ENCODE data around the gene ACOT12. TPM values are rescaled to one million over a fixed set of nuclear protein-coding genes. Genes with fewer than 3 reads are reported as not detected.

ACOT12 gene
- total and polyA plus RNA-seq, 2 of the 13 experiments (the other 11 are each of a cell fraction or from before 2014, with no cell fraction given) = not detected

DNA sequence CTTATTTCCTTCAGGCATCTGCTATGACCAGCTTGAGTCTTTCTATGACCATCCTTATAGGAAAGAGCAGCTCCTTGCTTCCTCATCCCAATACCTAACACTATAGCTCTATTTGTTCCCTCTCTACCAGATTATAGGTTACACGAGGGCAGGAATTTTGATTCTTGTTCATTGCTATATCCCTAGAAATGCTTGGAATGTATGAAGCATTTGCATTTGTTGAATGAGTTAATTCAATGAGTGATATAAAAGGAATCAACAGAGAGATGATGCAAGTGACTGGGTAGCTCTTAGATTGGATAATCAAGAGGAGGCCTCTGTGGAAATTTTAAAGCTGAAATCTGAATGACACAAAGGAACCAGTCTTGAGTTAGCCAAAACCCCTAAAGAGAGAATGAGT lies 78.6 kb downstream of the ACOT12 start:
- DNase-seq (ENCODE audit: low spot score) = no peak
- TF ChIP-seq, protein P1, sequence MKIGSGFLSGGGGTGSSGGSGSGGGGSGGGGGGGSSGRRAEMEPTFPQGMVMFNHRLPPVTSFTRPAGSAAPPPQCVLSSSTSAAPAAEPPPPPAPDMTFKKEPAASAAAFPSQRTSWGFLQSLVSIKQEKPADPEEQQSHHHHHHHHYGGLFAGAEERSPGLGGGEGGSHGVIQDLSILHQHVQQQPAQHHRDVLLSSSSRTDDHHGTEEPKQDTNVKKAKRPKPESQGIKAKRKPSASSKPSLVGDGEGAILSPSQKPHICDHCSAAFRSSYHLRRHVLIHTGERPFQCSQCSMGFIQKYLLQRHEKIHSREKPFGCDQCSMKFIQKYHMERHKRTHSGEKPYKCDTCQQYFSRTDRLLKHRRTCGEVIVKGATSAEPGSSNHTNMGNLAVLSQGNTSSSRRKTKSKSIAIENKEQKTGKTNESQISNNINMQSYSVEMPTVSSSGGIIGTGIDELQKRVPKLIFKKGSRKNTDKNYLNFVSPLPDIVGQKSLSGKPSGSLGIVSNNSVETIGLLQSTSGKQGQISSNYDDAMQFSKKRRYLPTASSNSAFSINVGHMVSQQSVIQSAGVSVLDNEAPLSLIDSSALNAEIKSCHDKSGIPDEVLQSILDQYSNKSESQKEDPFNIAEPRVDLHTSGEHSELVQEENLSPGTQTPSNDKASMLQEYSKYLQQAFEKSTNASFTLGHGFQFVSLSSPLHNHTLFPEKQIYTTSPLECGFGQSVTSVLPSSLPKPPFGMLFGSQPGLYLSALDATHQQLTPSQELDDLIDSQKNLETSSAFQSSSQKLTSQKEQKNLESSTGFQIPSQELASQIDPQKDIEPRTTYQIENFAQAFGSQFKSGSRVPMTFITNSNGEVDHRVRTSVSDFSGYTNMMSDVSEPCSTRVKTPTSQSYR (CRISPR knock-in tag; IDR thresholded peaks at IDR 0.05; ENCODE audit: borderline replicate concordance) = no peak
- TF ChIP-seq ZNF589 (CRISPR knock-in tag; conservative IDR thresholded peaks at IDR 0.05) (no peak), ZBTB4 (CRISPR knock-in tag; IDR thresholded peaks at IDR 0.05; ENCODE audit: borderline replicate concordance) (no peak), EEA1 (CRISPR knock-in tag; IDR thresholded peaks at IDR 0.05; ENCODE audit: borderline replicate concordance) (no peak), NR2C2 (CRISPR knock-in tag; IDR thresholded peaks at IDR 0.05; ENCODE audit: borderline replicate concordance) (no peak), ATAD3A (CRISPR knock-in tag; IDR thresholded peaks at IDR 0.05) (no peak), ZFYVE20 (CRISPR knock-in tag; IDR thresholded peaks at IDR 0.05; ENCODE audit: borderline replicate concordance, low read depth) (no peak), SP1 (IDR thresholded peaks at IDR 0.05) (no peak), SP1 (CRISPR knock-in tag; IDR thresholded peaks at IDR 0.05) (no peak), NCOR1 (IDR thresholded peaks at IDR 0.05; ENCODE audit: borderline replicate concordance, low read length) (no peak), HOXA3 (CRISPR knock-in tag; IDR thresholded peaks at IDR 0.05) (no peak)
- TF ChIP-seq, protein P2, sequence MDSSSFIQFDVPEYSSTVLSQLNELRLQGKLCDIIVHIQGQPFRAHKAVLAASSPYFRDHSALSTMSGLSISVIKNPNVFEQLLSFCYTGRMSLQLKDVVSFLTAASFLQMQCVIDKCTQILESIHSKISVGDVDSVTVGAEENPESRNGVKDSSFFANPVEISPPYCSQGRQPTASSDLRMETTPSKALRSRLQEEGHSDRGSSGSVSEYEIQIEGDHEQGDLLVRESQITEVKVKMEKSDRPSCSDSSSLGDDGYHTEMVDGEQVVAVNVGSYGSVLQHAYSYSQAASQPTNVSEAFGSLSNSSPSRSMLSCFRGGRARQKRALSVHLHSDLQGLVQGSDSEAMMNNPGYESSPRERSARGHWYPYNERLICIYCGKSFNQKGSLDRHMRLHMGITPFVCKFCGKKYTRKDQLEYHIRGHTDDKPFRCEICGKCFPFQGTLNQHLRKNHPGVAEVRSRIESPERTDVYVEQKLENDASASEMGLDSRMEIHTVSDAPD (CRISPR knock-in tag; IDR thresholded peaks at IDR 0.05) = no peak
- TF ChIP-seq, protein P3, sequence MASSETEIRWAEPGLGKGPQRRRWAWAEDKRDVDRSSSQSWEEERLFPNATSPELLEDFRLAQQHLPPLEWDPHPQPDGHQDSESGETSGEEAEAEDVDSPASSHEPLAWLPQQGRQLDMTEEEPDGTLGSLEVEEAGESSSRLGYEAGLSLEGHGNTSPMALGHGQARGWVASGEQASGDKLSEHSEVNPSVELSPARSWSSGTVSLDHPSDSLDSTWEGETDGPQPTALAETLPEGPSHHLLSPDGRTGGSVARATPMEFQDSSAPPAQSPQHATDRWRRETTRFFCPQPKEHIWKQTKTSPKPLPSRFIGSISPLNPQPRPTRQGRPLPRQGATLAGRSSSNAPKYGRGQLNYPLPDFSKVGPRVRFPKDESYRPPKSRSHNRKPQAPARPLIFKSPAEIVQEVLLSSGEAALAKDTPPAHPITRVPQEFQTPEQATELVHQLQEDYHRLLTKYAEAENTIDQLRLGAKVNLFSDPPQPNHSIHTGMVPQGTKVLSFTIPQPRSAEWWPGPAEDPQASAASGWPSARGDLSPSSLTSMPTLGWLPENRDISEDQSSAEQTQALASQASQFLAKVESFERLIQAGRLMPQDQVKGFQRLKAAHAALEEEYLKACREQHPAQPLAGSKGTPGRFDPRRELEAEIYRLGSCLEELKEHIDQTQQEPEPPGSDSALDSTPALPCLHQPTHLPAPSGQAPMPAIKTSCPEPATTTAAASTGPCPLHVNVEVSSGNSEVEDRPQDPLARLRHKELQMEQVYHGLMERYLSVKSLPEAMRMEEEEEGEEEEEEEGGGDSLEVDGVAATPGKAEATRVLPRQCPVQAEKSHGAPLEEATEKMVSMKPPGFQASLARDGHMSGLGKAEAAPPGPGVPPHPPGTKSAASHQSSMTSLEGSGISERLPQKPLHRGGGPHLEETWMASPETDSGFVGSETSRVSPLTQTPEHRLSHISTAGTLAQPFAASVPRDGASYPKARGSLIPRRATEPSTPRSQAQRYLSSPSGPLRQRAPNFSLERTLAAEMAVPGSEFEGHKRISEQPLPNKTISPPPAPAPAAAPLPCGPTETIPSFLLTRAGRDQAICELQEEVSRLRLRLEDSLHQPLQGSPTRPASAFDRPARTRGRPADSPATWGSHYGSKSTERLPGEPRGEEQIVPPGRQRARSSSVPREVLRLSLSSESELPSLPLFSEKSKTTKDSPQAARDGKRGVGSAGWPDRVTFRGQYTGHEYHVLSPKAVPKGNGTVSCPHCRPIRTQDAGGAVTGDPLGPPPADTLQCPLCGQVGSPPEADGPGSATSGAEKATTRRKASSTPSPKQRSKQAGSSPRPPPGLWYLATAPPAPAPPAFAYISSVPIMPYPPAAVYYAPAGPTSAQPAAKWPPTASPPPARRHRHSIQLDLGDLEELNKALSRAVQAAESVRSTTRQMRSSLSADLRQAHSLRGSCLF (CRISPR knock-in tag; IDR thresholded peaks at IDR 0.05; ENCODE audit: borderline replicate concordance) = no peak
- Histone ChIP-seq H3K4me1 (ENCODE audit: insufficient read depth, low read length) (peaks cover 7% of the 10 kb centered on the region), H3K36me3 (replicated peaks in 1 of 2; ENCODE audit: control insufficient read depth in 1 of 2, insufficient read depth in 2 of 2, low read length in 2 of 2) (peaks cover 0 to 21% of the 10 kb centered on the region in 2 experiments; a peak in 3 of 5 replicates), H3K4me2 (ENCODE audit: low read depth, low read length) (no peak overlapping the region), H3K27ac (ENCODE audit: extremely low read length, insufficient read depth, low read length) (no peak overlapping the region), H3K4me3 (replicated peaks in 1 of 3; ENCODE audit: insufficient read depth in 1 of 3, low read depth in 2 of 3, low read length in 3 of 3) (no peak overlapping the region), H3K9ac (ENCODE audit: insufficient read depth, low read depth, low read length) (no peak overlapping the region), H2AFZ (ENCODE audit: low read length) (no peak overlapping the region), H3K27me3 (ENCODE audit: control insufficient read depth in 1 of 2, insufficient read depth in 2 of 2, low read length in 2 of 2) (no peaks in the 10 kb centered on the region), H3K9me3 (ENCODE audit: low read length) (no peaks in the 10 kb centered on the region), H4K20me1 (ENCODE audit: insufficient read depth, low read length) (no peaks in the 10 kb centered on the region), H3K79me2 (ENCODE audit: insufficient read depth, low read length) (no peaks in the 10 kb centered on the region)
- no peak for FAIRE-seq
- intact Hi-C loops (cut with micrococcal nuclease; ENCODE audit: unreplicated experiment) (no loop called here), in situ Hi-C loops (cut with HindIII; ENCODE audit: extremely low pct_ligation_motif_present, low pct_unique_long_range_greater_than_20kb) (no loop called here)
- ChIA-PET POLR2A (no interaction called here), CTCF (ENCODE audit: low intra/inter-chr PET ratio, low total read pairs) (no interaction called here)
- no TSS peak for BruUV-seq (replicated peaks)
- no peak for ATAC-seq
- WGBS (ENCODE audit: low lambda C conversion rate) = 96% methylated on average over 1 of the region's 1 CpG
